Skeletal muscle cell (primary cell): Measurements from ENCODE around the gene CDKAL1.
A peak's percentile ranks its signal among the peaks of the same experiment; 100 is the strongest.
"Not testable (repeated sequence)": the region's sequence is repeated elsewhere in the genome, so short reads cannot be mapped to it uniquely, and the experiment has no call there.

Source experiments
- DNase-seq: peaks from one replicate; pipeline ENCODE4 v3.0.0-alpha.2; 2010; ENCODE audit warnings: low read depth
- H3K4me3 ChIP-seq: 2 replicates; pipeline ENCODE4 v1.5.1; 2011; ENCODE audit warnings: low read depth, mild to moderate bottlenecking, control low read depth, low read length, moderate library complexity

The CDKAL1 gene

GRCh38 chr6:20582586-20583443 is 48.6 kb downstream of the CDKAL1 start:
- H3K4me3 ChIP-seq, result no peak overlapping the region

GRCh38 chr6:20583444-20583800 is 49.2 kb downstream of the CDKAL1 start:
- DNase-seq, result no peak
- no peak overlapping the region for H3K4me3 ChIP-seq

More at GRCh38 chr6:20582586-20583443, 48.6 kb downstream of the CDKAL1 start:
- DNase-seq, result no peak

GRCh38 chr6:20584100-20584731 is 50.0 kb downstream of the CDKAL1 start:
- no peak overlapping the region for H3K4me3 ChIP-seq
- no peak for DNase-seq

- no peak overlapping the region for H3K4me3 ChIP-seq
- DNase-seq, result no peak
Observed at GRCh38 chr6:20589266-20589665, 55.0 kb downstream of the CDKAL1 start.

- not testable (repeated sequence) for DNase-seq, H3K4me3 ChIP-seq
Observed at GRCh38 chr6:20590476-20590875, 56.2 kb downstream of the CDKAL1 start.

- not testable (repeated sequence) for DNase-seq, H3K4me3 ChIP-seq
Observed at GRCh38 chr6:20594299-20594853, 60.1 kb downstream of the CDKAL1 start.

GRCh38 chr6:20599302-20600051 is 65.2 kb downstream of the CDKAL1 start:
- no peak for DNase-seq
- H3K4me3 ChIP-seq, result no peak overlapping the region

- DNase-seq, result no peak
Observed at GRCh38 chr6:20600831-20601230, 66.6 kb downstream of the CDKAL1 start.

GRCh38 chr6:20604159-20604558 is 69.9 kb downstream of the CDKAL1 start:
- DNase-seq, result no peak
- no peak overlapping the region for H3K4me3 ChIP-seq

More at GRCh38 chr6:20600831-20601230, 66.6 kb downstream of the CDKAL1 start:
- no peak overlapping the region for H3K4me3 ChIP-seq

- DNase-seq, result no peak
- no peak overlapping the region for H3K4me3 ChIP-seq
Observed at GRCh38 chr6:20605061-20605460, 70.8 kb downstream of the CDKAL1 start.

- H3K4me3 ChIP-seq, result no peak overlapping the region
- DNase-seq, result peak; percentile 8
Observed at GRCh38 chr6:20605581-20605980, 71.3 kb downstream of the CDKAL1 start.

GRCh38 chr6:20606831-20607230 is 72.6 kb downstream of the CDKAL1 start:
- DNase-seq, result no peak
- H3K4me3 ChIP-seq, result no peak overlapping the region

GRCh38 chr6:20608356-20608755 is 74.1 kb downstream of the CDKAL1 start:
- no peak for DNase-seq
- no peak overlapping the region for H3K4me3 ChIP-seq

GRCh38 chr6:20608905-20609304 is 74.6 kb downstream of the CDKAL1 start:
- H3K4me3 ChIP-seq, result no peak overlapping the region
- no peak for DNase-seq

GRCh38 chr6:20609924-20610323 is 75.7 kb downstream of the CDKAL1 start:
- not testable (repeated sequence) for H3K4me3 ChIP-seq, DNase-seq

- no peak for DNase-seq
- no peak overlapping the region for H3K4me3 ChIP-seq
Observed at GRCh38 chr6:20610636-20611370, 76.5 kb downstream of the CDKAL1 start.

- DNase-seq, H3K4me3 ChIP-seq: not testable (repeated sequence)
Observed at GRCh38 chr6:20617537-20617936, 83.3 kb downstream of the CDKAL1 start.

- no peak for DNase-seq
- H3K4me3 ChIP-seq, result no peak overlapping the region
Observed at GRCh38 chr6:20620043-20620442, 85.8 kb downstream of the CDKAL1 start.

- no peak for DNase-seq
- no peak overlapping the region for H3K4me3 ChIP-seq
Observed at GRCh38 chr6:20623761-20624160, 89.5 kb downstream of the CDKAL1 start.
